Urothelium cell line (cell line): Measurements from ENCODE around the gene NECTIN1.
A peak's percentile ranks its signal among the peaks of the same experiment; 100 is the strongest.

Source experiments
- DNase-seq: peaks from one replicate; pipeline ENCODE4 v3.0.0; 2011; ENCODE audit warnings: low spot score, mixed read lengths
- FAIRE-seq: peaks from 2 replicates; lab custom pipeline; 2011; peaks lifted over from hg19 to GRCh38; lab: Jason Lieb, UNC

The NECTIN1 gene

DNA sequence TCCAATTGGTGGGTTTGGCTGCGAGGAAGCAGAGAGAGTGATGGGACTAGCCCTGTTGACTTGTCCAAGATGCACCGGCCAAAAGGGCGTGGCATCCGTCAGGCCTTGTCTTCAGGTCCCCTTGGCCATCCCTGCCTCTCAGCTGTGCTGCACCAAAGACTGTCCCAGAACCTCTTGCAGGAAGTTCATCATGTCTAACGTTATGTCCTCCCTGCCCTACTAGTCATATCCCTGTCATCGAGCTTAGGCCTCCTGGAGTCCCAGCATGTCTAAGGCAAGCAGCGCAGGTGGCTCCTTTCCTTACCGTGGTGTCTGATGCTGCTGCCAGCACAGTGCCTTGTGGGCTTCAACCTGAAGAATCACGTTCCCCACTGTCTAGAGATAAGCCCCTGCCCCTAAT is 51.2 kb downstream of the NECTIN1 start:
- no peak for FAIRE-seq

DNA sequence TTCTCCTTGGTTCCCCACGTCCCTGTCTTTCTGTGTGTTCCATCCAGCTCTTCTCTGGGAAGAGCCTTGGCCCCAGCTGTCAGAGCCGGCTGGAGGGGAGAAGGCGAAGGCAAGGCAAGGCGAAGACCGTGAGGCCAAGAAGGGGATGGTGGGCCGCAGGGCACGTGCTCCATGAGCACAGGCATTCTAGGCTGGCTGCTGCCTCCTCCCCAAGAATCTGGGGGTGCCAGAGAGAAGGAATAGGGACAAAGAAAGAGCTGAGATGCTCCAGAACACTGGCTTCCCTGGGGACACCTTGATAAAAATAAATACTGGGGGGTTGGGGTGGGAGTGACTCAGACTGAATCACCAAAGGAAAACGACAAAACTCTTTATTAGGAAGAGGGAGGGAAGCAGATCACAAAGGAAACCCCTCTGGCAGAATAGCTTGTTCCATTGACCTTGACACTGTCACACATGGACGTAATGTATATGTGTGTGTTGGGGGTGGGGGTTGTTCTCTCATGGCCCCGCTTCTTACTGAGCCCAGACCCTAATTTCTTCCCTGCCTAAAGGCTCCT is 52.5 kb downstream of the NECTIN1 start:
- no peak for FAIRE-seq
- peak; percentile 9 for DNase-seq

More for the DNA sequence above, 51.2 kb downstream of the NECTIN1 start:
- no peak for DNase-seq

DNA sequence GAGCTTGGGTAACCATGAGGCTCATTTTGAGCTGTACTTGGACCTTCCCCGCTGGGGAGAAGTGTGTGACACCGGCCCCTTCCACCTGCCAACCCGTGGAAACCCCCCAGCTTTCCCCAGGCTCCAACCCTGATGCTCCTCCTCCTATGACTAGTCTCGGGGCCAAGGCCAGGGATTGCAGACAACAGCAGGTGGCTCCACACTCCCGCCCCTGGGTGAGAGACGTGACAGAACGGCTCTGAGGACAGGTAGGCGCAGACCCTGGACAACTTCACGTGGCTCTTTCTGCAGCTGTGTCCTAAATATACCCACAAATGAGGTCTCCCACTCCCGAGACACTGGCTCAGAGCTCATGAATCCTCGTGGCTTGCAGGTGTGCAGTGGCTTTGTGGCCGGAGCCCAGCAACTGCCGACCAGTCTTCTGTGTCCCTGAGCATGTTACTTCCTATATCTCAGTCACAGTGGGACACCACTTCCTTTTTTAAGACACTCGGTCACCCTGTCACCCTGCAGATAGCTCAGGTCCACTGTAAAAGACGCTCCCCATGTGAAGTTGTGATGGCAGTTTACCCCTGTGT is 55.2 kb downstream of the NECTIN1 start:
- DNase-seq: no peak
- no peak for FAIRE-seq

DNA sequence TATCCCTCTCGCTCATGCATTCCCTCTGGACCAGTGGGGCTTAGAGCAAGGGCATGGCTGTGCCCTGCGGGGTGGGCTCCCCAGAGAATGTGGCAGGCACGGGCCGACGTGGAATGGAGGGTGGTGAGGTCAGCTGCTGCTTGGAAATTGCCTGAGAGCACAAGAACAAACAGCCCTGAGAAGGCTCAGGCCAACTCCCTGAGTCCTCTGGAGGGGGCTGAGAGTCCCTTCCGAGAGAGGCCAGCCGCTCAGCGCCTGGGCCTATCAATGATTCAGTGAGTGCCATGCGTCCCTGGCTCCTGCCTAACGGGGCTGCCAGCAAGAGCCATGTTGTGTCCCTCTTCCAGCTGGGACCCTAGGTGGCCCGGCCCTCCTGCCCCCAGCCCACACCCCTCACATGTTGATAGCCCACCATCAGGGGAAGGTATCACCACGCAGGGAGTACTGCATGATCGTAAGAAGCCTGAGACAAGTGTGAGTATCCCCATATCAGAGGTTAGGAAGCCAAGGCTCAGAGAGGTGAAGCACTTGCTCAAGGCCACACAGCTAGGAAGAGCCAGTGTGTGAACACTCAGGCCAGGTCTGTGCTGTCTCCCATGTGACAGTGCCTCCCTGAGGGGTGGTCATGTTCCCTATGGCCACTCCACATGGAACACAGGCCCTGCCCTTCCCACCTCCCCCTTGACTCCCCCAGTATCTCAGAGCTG is 55.8 kb downstream of the NECTIN1 start:
- FAIRE-seq (no peak), DNase-seq (no peak)

DNA sequence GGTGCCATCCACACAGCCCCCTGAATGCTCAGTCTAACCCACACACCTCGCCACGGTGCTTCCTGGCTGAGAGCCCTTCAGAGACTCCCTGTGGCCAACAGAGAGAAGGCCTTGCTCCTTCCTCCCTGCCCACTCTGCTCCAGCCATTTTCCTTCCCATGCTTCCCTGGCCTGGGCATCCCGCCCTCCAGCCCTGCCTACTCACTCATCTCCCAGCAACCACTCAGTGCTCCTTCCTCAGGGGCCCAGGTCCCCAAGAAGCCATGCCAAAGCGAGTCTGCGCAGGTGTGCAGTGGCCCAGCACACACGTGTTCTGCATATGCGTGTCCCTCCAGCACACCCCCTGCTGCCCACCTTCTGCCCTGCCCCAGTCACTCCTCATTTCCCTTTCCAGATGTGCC is 56.4 kb downstream of the NECTIN1 start:
- no peak for FAIRE-seq
- DNase-seq: no peak

DNA sequence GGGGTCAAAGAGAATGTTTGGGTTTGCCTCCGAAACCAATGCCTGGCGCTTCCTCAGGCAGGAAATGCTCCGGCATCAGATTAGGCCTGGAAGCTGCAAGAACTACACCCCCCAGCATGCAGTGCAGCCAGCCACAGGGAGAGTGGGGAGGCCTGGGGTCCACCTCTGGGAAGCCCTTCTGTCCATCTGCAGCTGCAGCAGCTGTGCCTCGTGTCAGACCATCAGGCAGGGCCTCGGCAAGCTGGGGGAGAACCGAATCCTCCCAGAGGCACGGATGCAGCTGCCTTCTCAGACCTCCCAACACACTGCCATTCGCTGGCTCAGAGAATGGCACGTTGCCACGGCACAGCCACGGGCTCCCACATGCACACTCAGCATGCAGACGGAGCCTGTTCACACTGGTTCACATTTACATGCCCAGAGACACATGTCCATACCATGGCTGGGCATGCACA is 57.4 kb downstream of the NECTIN1 start:
- DNase-seq: no peak
- no peak for FAIRE-seq

DNA sequence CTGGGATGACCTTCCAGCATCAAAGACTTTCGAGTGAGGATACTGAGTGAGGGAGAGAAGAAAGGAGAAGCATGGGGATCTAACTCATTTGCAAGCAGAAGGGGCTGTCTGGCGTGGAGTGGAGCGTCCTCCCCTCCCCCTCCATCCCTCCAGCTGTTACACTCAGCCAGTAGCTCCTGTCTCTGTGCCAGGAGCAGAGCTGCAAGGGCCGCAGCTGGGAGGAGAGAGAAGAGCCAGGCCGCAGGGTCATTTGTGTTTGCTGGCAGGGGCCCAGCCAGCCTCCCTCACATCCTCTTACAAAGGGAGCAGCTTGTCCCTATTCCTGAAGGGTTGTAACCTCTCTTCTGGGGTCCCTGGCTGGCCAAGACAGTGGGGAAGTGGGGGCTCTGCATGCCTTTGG is 57.9 kb downstream of the NECTIN1 start:
- no peak for FAIRE-seq
- DNase-seq: no peak

DNA sequence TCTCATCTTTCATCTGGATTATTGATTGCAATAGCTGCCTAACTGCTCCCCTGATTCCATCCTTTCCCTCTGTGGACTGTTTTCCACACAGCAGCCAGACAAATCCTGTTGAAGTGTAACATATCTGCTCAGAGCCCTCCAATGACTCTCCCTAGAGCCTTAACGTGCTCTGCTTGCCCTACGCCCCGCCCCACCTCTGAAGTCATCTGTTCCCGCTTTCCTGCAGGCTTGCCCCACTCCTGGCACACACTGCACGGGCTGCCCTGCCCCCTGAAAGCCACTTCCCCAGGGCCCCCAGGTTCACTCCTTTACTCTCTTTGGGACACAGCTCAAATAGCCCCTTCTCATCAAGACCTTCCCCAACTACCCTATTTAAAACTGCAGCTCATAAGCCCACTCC is 59.5 kb downstream of the NECTIN1 start:
- DNase-seq (no peak), FAIRE-seq (no peak)

DNA sequence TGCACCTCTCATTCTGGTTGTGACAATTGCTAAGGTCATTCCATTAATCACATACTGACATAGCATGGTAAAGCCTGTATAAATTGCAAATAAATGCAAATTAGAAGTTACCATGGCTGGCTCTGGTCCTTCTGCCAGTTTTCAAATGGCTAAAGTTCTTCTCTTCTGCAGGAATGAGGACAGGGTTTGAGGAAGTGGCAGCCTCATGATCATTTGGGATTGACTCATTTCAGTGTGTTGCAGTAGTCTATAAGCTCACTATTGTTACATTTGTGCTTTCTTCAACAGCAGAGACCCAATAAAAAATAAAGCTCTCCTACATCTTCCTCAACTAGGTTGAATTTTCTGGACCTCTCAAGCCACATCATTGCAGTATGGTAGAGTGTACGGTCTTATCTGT is 60.3 kb downstream of the NECTIN1 start:
- DNase-seq (no peak), FAIRE-seq (no peak)

DNA sequence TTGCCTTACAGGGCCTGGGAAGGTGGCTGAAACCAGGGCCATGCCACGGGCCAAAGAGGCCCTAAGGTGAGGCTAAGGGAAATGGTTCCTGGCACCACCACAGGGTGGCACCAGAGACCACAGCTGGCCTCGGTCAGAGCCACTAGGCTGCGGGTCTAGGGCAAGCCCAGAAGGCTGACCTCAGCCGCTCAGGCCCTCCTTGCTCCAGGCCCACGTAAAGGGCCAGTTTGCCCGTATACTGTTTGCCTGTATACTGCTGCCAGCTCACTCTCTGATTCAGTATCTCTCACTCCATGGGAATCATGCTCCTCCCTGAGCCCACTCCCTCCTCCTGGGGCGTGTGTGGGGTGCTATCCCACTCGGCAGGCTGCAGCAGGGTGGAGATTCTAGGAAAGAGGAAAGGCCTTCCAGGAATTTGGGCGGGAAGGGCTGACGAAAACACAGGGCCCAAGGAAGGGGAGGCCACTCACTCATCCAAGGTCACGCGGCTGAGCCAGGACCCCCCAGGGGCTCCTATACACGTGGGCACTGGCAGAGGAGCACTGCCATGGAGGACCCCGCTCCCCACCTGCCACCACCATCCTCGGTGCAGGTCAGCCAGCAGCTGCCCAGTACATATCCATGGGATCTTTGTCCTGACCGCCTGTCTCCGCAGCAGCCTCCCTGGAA is 62.4 kb downstream of the NECTIN1 start:
- DNase-seq (peak; percentile 68), FAIRE-seq (no peak)

DNA sequence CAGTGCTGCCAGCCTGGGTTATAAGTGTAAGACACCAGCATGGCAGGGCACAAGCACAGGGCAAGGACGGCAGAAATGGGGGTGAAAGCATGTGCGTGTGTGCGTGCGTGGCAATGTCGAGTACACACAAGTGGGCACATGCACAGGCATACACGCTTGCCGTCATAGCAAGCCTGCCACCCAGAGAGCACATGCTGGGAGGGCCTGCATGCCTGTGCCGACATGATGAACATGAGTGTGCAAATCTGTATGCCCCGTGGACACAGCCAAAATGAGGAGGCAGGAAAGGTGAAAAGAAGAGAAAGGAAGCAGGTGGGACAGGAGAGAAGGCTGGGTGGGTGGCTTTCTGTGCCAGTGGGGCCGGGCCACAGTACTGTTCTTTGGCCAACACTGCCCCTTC is 62.9 kb downstream of the NECTIN1 start:
- FAIRE-seq: no peak

DNA sequence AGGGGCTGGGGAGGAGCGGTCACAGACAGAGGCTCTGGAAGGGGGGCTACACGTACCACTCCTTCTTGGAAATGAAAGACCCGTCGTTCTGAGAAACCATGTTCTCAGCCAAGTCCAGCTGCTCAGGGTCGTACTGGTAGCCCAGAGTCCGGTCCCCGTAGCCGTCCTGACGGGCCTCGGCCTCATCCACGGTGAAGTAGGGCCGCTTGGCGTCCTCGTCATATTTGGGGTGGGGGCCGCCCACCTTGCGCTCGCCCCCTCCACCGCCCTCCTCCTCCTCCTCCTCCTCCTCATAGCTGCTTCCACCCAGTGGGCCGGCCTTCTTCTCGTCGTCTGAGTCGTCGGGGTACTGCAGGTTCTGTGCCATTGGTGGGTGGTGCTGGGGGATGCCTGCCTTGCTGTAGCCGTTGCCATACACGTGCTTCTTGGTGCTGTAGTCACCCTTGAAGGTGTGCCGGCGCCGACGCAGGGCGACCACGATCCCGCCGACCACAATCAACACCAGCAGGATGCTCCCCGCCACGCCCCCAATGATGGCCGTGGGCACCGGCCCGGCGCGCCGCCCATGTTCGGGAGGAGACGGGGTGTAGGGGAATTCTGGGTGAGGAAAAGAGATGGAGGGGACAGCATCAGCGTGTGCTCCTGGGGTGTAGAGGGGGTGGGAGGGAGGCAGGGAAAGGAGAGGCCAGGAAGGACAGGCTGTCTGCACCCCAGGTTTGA is 64.1 kb downstream of the NECTIN1 start:
- DNase-seq (no peak), FAIRE-seq (no peak)

More for the DNA sequence above, 62.9 kb downstream of the NECTIN1 start:
- DNase-seq: no peak

DNA sequence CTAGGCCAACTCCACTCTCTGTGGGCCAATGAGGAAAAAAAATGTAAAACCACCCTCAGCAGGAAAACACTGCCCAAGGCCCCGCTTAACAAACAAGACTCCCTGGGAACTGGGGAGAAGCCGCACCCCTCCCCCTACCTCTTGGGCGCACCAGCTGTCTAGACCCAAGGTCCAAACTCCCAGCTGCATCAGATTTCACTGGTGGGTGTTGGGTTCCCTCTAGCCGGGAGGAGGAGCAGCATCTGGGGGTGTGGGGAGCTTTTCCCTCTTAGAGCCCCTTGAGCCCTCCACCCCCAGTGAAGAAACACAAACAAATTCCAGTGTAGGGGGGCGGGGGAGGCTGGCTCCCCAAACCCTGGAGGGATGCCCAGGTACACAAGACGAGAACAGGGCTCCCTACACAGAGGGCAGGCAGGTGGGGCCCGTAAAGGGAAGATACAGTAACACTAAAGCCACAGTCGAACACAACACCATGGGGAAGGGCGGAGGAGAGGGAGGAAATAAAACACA is 64.9 kb downstream of the NECTIN1 start:
- no peak for FAIRE-seq
- no peak for DNase-seq

DNA sequence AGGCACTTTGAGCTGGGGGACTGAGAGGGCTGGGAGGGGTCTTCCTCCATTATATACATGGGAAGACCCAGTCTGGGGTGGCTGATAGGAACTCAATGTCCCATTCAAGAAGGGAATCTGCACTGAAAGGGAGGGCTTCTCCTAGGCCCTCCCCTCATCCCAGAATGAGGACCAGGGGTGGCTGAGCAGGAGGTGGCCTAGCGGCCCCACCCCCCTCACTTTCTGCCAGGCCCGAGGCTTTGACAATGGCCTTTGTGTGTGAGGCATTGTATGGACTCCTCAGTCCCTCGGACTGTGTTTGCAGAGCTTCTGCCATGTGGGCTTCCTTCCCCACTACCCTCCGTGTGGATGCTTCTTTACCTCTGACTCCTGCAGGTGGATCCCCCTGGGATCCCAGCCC is 65.7 kb downstream of the NECTIN1 start:
- no peak for DNase-seq
- no peak for FAIRE-seq

DNA sequence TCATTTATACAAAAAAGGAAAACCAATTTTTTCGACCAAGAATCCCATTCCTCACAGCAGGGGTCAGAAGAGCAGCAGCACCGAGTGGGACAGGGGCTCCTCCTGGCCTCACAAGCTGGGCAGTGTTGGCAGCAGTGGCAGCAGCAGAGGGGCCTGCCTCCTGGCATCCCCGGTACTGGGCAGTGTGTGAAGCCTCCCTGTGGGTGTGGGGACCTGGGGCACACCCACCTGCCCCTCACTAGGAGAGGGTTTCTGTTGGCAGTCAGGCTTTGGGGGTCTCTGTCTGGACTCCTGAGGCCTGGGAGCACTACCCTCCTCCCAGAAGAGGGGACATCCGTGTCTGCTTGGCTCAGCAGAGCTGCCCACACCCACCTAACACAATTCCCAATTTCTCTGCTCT is 67.8 kb downstream of the NECTIN1 start:
- DNase-seq (no peak), FAIRE-seq (no peak)

DNA sequence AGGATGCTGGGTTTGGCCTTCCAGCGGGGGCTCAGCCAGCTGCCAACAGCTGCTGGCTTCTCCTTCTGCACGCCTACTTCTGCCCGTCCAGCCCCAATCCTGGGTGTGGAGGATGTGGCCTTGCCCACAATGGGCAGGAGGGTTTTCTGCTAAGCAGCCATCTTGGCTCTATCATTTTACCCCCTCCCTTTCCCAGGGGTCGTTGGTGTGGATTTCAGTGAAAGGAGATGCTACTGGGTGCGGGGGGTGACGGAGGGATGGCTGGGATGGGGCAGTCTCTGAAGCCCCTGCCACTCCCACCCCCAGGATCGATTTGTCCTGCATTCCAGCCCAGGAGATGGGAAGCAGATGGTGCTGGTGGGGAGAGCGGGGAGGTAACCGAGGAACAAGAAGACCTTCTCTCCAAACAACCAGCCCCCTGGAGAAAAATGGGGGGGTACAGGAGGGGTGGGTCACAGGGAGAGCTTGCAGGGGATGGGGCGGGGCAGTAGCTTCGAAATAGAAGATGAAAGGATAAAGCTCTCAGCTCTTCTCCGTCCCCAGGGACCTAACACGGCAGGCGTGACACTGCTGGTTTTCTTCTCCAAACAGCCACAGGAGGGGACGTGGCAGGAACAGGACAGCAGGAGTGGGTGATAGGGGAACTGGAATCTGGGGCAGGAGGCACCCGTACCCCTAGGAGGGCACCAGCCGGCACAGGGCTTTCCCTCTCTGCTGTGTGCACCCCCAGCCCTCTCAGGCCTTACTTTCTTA is 68.9 kb downstream of the NECTIN1 start:
- FAIRE-seq (no peak), DNase-seq (no peak)

DNA sequence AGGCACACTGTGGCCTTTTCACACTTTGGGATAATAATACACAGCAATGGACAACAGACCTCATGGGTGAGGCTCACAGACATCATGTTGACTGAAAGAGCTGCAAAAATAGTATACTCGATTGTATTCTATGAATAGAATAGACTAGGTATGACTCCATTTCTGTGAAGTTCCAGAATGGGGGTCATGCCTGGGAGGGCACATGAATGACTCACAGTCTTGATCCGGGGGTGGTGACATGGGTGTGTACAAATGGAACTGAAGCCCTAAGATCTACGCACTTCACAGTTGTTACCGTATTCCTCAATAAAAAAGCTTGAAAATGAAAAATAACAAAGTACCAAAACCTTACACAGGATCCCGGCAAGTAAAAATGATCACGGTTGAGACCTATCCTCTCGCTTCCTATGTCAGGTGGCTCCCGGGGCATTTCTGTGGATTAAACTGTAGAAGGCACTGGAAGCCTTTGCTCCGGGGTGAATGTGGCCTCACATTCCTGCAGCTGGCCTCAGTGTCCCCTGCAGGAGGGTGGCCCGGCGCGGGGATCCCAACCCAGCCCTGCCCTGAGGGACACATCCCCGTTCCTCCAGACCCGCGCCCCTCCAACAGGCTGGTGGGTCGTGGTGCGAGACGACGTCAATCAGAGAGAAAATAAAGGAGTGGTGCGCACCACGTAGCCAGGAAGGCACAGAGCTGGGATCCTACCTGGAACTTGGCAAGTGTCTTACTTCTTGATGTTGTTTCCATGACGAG is 75.9 kb downstream of the NECTIN1 start:
- DNase-seq (peak; percentile 29), FAIRE-seq (no peak)

DNA sequence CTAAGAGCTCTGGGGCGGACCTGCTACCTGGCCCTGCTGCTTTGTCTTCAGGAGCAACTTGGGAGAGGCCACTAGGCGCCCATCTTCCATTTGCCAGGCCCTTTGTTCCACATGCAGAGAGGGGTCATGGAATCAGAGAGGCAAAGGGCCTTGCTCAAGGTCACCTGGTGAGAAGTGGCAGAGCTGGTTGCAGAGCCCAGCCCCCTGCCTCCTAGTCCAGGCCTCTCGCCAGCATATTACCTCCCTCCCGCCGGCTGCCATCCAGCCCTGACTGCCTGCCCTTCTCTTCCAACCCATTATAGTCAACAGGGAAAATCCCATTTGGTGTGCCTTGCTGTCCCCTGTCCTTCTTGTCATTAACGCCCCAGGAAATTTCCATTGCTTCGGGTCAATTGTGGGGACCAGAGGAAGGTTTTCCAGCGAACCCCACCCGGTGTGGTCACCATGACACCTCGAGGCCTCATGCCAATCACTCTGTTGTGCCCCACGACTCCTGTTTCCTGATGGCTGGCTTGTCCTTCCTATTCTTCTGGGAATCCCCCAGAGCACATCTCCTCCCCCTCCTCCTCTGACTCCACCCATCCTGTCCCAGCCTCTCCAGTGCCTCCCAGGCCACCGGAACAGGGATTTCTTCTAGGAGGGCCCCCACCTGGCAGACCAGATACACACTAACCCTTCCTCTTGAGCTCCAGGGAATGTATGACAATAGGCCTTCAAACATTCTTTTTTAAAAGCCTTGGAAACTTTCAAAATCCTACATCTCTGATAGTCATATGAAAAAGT is 77.0 kb downstream of the NECTIN1 start:
- FAIRE-seq (no peak), DNase-seq (no peak)

DNA sequence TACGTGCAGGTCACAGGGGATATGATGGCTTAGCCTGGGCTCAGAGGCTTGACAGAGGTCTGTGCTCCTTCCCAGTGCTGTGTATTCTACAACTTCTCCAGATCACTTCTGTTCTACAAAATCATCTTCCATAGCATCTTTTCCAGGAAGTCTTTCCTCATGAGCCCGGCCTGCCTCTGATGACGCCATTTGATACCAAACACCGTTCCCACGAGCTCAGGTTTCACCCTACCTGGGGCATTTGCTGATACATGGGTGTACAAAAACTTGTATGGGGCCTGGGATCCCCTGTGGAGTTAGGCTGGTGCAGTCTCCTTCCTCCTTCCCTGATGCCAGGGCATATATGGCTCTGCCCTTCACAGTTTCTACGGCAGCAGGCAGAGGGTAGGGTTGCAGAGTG is 78.7 kb downstream of the NECTIN1 start:
- FAIRE-seq: no peak
- no peak for DNase-seq
